GM08714 (cell line): ENCODE data around the gene C2CD4C.

Source experiments
- H3K4me3 ChIP-seq: fragments of 200-500 bp; sonication (Bioruptor generic); 2 replicates; pipeline ENCODE4 v1.5.1; 2014; ENCODE audit warnings: mild to moderate bottlenecking, low read length, inconsistent platforms
- ZNF274 ChIP-seq: IDR thresholded peaks from 2 replicates; pipeline ENCODE4 v1.6.1; 2012; ENCODE audit warnings: mild to moderate bottlenecking, low read depth, low read length

The C2CD4C gene

DNA sequence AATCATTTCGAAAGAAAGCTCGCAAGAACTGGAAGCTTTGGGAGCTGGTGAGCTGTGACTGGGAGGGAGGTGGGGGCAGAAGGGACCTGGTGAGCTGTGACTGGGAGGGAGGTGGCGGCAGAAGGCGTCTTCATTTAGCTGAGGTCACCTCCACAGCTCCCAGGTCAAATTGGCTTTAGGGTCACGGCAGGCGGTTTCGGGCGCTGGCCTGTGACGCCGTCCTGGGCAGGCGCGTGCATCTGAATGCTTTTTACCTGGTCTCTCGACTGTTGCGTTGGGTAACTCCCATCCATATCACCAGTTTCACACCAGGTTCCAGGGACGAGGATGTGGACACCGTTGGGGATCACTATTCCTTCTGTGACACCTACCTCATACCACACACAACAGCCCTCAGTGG, 29.2 kb downstream of the C2CD4C start:
- no peak for TF ChIP-seq ZNF274
- H3K4me3 ChIP-seq: no peak overlapping the region

DNA sequence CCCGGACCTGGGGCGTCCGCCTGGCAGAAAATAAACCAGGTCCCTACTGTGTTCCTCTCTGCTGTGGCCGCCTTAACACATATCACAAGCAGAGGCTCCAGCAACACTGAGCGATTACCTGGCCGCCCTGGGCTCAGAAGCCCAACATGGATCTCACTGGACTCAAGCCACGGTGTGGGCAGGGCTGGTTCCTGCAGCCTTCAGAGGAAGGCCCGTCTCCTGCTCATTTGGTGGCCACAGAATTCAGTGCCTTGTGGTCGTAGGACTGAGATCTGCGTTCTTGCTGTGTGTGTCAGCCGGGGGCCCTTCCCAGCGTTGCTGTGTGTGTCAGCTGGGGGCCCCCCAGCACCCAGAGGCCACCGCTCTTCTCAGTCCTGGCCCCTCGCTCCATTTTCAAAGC, 30.2 kb downstream of the C2CD4C start:
- no peak for TF ChIP-seq ZNF274
- no peak overlapping the region for H3K4me3 ChIP-seq

DNA sequence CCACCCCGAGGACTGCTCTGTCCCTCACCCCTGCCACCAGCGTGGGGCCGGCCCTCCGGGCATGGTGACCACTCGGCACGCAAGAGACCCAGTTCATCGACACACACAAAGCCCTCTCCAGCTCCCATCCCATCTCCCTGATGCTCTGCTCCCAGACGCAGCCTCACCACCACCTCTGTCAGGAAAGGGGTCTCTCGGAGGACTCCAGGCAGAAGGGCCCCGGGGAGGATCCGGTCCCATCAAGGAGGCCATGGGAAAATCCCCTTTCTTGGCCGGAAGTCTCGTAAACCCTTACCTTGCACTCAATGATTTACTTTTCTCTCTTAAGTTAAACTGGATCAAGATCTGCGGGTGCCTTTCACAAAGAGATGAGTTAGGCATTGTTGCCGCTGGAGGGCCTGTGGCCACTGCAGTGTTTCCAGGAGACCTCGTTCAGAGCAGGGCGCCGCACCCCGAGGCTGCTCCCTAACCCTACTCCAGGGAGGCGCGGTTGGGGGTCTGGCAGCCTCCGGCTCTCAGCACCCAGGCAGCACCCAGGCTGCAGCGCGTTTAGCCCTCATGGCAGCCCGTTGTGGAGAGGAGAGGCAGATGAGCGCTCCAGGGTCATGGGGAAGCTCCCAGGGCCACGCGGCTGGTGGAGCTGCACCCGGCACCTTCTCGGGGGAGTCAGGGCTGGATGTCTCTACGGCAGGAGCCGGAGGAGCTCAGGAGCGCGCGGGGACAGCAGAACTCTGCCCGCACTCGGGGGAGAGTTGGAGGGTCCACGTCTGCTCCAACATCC, 31.0 kb downstream of the C2CD4C start:
- no peak overlapping the region for H3K4me3 ChIP-seq
- TF ChIP-seq ZNF274: no peak

DNA sequence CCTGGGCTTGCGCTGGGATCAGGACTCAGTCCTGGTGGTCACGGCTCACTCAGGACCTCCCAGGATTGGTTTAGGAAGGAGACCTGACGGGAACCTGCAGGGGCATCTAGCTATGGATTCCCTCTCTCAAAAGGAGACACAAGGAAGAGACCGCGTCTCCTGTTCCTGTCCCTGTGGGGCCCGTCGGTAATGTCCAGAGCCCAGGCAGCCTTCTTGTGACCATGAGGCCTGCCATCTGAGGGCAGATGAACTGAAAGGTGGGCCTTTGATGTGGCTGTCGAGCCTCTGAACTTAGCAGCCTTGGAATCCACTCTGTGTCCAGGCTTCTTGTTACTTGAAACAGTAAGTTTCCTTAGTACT, 32.9 kb downstream of the C2CD4C start:
- no peak overlapping the region for H3K4me3 ChIP-seq
- no peak for TF ChIP-seq ZNF274

DNA sequence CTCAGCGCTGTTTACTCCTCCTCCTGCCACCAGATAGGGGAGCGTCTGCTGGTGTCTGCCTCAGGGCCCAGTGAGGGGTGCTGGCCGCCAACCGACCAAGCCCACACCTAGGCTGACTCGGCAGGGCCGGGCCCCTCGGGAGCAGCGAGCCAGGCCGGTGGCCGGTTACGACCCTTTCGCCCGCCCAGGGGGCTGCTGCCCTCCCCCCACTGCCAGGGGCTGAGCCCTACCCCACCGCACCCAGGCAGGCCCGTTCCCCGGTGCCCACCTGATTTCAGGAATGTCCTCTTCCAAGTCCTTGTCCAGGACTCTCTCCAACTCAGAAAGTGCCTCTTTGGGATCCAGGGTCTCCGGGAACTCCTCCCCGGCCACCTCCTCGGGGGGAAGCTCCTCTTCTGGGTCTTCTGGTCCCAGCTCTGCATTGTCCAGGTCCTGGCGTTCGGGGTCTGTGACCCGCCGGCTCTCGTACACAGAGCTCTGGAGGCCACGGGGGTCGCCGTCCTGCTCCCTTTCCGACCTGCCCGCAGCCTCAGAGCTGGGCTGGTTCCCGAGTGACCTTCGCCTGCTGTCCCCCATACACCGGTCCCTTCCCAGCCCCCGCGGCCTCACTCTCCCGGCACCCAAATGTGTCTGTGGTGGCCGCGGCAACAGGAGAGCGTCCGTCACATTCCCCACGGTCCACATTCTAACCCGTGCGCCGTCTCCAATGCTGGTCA, 33.4 kb downstream of the C2CD4C start:
- no peak for TF ChIP-seq ZNF274
- H3K4me3 ChIP-seq: no peak overlapping the region

DNA sequence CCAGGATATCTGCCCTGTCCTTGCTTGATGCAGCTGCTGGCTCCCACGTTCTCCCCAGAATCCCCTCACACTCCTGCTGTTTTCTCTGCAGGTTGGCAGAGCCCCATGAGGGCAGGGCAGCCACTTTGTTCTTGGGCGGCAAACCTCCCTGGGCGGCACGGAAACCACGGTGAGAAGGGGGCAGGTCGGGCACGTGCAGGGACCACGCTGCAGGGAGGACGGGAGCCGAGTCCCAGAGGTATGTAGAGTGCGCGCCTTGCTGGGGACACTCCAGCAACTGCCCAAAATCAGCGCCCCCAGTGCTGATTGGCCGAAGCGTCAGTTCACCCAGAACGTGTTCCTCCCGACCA, 34.1 kb downstream of the C2CD4C start:
- H3K4me3 ChIP-seq: no peak overlapping the region
- TF ChIP-seq ZNF274: no peak

DNA sequence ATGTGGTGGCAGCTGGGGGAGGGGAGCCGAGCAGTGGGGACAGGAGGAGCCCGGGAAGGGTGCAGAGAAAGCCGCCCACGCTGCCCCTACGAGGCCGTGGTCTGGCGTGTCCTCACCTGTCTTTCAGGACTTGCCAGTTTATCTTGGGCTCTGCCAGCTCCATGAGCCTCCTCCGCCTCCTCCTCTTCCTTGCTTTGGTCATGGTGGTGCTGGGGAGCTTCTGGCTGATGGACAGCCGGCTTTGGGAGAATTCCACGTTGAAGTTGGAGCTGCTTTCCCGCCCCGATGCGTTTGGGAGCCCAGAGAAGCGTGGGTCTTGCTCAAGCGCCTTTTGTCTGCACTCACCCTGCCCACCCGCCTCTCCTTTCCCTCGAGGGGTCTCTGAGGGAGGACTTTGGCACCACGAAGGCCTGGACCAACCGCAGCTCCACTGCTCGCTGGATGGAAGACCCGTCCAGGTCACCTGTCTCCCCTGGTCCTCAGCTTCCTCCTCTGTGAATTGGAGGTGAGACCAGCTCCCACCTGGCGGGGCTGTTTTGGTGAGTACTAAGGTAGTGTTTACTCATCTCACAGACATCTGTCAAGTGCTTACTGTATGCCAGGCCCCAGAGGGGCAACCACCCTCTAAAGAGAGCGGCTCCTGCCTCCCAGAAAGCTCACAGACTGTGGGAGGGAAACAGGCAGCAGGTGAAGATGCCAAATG, 34.6 kb downstream of the C2CD4C start:
- TF ChIP-seq ZNF274: no peak
- no peak overlapping the region for H3K4me3 ChIP-seq

DNA sequence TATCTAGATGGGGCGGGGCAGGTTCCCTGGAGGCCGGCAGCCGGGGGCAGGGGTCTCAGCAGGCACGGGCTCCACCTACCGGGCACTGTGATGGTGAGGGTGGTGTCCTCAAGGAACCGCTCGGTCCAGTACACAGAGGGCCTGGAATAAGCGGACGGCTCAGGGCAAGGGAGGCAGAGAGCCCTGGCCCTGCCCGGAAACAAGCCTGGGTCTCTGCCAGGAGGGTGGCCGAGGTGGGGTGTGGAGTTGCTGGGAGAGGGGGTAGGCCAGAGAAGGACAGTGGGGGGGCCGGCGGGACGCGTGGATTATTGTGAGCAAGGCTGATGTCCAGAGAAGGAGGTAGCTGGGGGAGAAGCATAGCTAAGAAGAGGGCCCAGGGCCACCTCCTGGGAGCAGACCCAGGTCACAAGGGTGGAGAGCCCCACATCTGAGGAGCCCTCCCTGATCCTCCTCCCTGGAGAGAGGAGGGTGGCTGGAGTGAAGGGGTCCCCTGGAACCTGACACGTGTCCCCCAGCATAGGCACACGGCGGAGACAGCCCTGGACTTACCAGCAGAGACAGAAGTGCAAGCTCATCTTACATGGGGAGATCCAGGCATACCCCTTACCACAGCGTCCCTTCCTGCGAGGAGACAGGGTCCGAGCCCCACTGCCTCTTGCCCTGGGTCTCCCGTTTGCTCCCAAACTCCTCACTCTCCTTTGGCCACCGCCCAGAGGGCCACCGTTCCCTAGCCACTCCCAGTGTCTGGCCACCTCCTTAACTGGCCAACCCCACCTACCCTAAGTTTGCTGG, 35.4 kb downstream of the C2CD4C start:
- H3K4me3 ChIP-seq: no peak overlapping the region
- TF ChIP-seq ZNF274: no peak

DNA sequence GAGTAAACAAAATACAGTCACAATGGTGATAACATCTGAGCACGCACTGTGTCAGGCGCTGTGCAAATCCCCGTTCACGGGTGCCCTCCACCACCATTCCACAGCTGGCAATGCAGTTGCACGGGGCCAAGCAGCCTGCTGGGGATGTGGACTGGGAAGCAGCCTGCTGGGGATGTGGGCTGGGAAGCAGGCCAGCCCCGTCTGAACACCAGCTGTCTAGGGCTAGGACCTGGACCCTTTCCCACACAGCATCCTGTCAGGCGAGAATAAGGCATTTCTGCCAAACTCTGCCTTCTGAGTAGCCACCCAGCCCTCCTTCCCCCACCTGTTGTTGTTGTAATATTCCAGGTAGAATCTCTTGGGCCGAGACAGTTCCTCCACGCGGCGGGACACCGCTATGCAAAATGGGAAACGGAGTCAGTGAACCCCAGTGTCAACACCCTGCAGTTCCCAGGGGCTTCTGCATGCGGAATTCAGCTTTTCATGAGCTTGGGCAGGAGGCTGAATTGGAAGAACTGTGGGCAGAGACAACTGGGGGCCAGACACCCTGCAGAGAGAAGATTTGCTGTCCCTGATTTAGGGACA, 36.5 kb downstream of the C2CD4C start:
- no peak overlapping the region for H3K4me3 ChIP-seq
- no peak for TF ChIP-seq ZNF274

DNA sequence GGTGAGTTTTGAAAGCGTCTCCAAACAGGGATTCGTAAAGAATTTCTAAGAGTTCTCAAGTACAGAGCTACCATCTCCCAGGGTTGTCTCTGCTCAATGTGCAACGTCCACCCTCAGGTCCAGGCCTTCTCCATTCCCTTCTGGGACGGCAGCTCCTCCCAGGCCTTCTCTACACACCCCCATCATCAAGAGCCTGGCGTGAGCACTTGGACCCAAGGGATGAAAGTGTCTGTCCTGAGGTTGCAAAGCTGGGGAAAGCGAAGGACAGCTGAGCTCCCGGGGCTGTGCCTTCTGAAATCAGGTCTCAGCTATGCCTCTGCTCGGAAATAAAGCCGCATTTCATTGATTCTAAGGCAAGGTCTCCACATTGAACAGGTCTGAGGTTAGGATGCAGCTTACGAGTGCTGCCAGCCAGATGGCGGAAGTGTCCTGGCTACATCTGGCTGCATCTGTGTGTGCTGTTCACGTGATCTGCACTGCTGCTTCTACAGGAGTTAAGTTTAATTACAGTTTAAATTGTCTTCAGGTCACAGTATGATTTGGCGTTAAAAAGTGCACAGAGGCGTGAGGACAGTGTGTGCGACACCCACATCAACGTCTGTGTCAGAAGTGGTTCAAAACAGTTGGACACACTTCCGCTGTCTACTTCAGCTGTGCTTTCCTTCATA, 37.3 kb downstream of the C2CD4C start:
- no peak overlapping the region for H3K4me3 ChIP-seq
- TF ChIP-seq ZNF274: no peak

DNA sequence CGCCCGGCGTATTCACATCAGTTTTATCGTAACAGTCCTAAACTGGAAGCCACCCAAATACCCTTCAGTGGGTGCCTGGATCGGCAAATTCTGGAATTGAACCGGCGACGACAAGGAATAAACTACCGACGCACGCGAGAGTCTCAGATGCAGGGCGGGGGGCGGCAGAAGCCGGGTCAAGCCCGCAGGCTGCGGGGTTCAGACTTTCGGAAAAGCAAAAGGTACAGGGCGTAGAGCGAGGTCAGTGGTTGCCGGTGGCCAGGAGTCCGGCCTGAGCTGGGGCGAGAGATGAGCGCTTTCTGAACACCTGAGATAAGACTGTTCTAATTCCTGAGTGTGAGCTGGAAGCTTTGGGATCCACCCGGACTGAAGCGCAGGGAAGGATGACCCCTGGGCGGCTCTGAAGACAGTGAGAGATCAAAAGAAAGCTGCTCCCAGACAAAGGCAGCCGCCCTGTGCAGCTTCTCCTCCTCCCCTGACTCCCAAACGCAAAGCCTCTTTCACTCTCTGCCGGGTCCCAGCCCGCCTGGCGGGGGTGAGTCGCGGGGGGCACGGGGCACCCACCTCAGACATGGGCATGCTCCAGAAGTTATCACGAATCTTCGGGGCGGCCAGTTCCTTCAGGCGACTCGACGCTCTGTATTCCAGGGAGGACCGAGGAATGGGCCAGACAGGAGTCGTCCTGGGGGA, 38.2 kb downstream of the C2CD4C start:
- H3K4me3 ChIP-seq: no peak overlapping the region
- no peak for TF ChIP-seq ZNF274

DNA sequence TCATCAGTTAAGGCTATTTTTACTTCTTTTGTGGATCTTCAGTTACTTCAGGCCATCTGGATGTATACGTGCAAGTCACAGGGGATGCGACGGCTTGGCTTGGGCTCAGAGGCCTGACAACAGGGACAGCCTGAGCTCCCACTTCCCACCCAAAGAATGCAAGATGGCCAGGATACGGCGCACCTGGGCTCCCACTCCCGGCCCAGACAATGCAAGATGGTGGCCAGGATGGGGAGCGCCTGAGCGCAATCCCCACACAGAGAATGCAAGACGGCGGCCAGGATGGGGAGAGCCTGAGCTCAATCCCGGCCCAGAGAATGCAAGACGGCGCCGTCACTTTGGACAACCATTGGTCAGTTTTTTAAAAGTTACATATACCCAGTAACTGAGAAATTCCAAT, 39.1 kb downstream of the C2CD4C start:
- no peak overlapping the region for H3K4me3 ChIP-seq
- TF ChIP-seq ZNF274: no peak

DNA sequence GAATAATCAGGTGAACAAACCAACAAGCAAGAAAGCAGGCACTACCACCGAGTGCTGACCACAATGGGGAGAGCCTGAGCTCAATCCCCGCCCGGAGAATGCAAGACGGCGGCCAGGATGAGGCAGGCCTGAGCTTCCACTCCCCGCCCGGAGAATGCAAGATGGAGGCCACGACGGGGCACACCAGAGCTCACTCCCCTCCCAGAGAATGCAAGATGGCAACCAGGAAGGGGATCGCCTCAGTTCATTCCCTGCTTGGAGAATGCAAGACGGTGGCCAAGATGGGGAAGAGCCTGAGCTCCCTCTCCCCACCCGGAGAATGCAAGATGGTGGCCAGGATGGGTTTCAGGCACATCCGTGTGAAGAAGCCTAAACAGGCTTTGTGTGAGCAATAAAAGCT, 39.7 kb downstream of the C2CD4C start:
- no peak for TF ChIP-seq ZNF274
- H3K4me3 ChIP-seq: no peak overlapping the region
